PC-9 (cell line): ENCODE results near the gene HELZ. TPM values are rescaled to one million over a fixed set of nuclear protein-coding genes. Genes with fewer than 3 reads are reported as not detected.

ENCODE experiments used
- BruUV-seq: library from RNA; stranded (reverse); fragments of 400-500 nt; replicated peaks from 2 replicates; lab custom pipeline; 2021; lab: Mats Ljungman, UMichigan
- CTCF ChIA-PET: fragments of 300-600 bp; sonication (Branson Sonifier 250); formaldehyde crosslinking; loops from one replicate; lab custom pipeline; 2022; ENCODE audit warnings: antibody characterized with exemption; lab: Charles Lee
- POLR2A ChIA-PET: fragments of 300-600 bp; sonication (Branson Sonifier 250); formaldehyde crosslinking; loops from one replicate; lab custom pipeline; 2022; ENCODE audit warnings: antibody characterized with exemption; ENCODE audit not compliant: unreplicated experiment; lab: Charles Lee
- DNase-seq, 2 experiments: peaks; one replicate each; pipeline versions ENCODE4 v3.0.0 to v3.0.0-alpha.2; 2015 to 2022; ENCODE audit warnings: mixed read lengths in 1 of 2
- H2AFZ ChIP-seq: fragments of 200-600 bp; sonication (generic); 2 replicates; pipeline ENCODE4 v1.8.1; 2017; ENCODE audit warnings: antibody characterized with exemption
- H3F3A ChIP-seq: fragments of 200-600 bp; sonication (generic); 2 replicates; pipeline ENCODE4 v1.8.1; 2017; ENCODE audit warnings: antibody characterized with exemption, mild to moderate bottlenecking, low read depth; ENCODE audit not compliant: insufficient read depth
- H3K27ac ChIP-seq: fragments of 200-600 bp; sonication (generic); 2 replicates; pipeline ENCODE4 v1.6.1; 2016; ENCODE audit warnings: mixed run types
- H3K27me3 ChIP-seq: fragments of 200-600 bp; sonication (generic); 2 replicates; pipeline ENCODE4 v1.6.1; 2016; ENCODE audit warnings: low read depth, mixed run types; ENCODE audit not compliant: insufficient read depth
- H3K36me3 ChIP-seq: fragments of 200-600 bp; sonication (generic); 2 replicates; pipeline ENCODE4 v1.6.1; 2016; ENCODE audit warnings: low read depth, mixed run types
- H3K4me1 ChIP-seq: fragments of 200-600 bp; sonication (generic); replicated peaks from 2 replicates; pipeline ENCODE4 v1.6.1; 2016; ENCODE audit warnings: mixed run types; ENCODE audit not compliant: insufficient read depth
- H3K4me2 ChIP-seq: fragments of 200-600 bp; sonication (generic); 2 replicates; pipeline ENCODE4 v1.6.1; 2017; ENCODE audit warnings: mixed run types
- H3K4me3 ChIP-seq: fragments of 200-600 bp; sonication (generic); 2 replicates; pipeline ENCODE4 v1.6.1; 2016; ENCODE audit warnings: mixed run types
- H3K79me2 ChIP-seq: fragments of 200-600 bp; sonication (generic); 2 replicates; pipeline ENCODE4 v1.6.1; 2017; ENCODE audit warnings: low read depth, mixed run types
- H3K9me2 ChIP-seq: fragments of 200-600 bp; sonication (generic); 2 replicates; pipeline ENCODE4 v1.8.1; 2017; ENCODE audit warnings: mild to moderate bottlenecking; ENCODE audit not compliant: insufficient read depth
- H3K9me3 ChIP-seq: fragments of 200-600 bp; sonication (generic); 2 replicates; pipeline ENCODE4 v1.8.1; 2016; ENCODE audit warnings: low read depth; ENCODE audit not compliant: insufficient read depth
- H4K20me1 ChIP-seq: fragments of 200-600 bp; sonication (generic); 2 replicates; pipeline ENCODE4 v1.8.1; 2017; ENCODE audit not compliant: insufficient read depth
- EZH2 ChIP-seq: fragments of 200-600 bp; sonication (generic); IDR thresholded peaks from 2 replicates; pipeline ENCODE4 v1.8.0; 2017; ENCODE audit warnings: antibody characterized with exemption, low read depth
- intact Hi-C: fragments of 100-400 bp; cut with micrococcal nuclease; formaldehyde crosslinking; loops from one replicate; pipeline ENCODE4 v1.10.0; 2022; ENCODE audit not compliant: unreplicated experiment
- total RNA-seq: library from RNA; stranded (reverse); gene quantifications from 2 replicates; pipeline ENCODE4 v1.2.3, GENCODE V29; 2021
- TF ChIP-seq, protein P1 (sequence below): fragments of 200-600 bp; sonication (generic); conservative IDR thresholded peaks from 2 replicates; pipeline ENCODE4 v1.6.1; 2017; ENCODE audit warnings: mixed run types, antibody characterized with exemption, mild to moderate bottlenecking, moderate library complexity

HELZ gene
- total RNA-seq, 1 experiment from 2014 or later = 38.0 TPM

DNA sequence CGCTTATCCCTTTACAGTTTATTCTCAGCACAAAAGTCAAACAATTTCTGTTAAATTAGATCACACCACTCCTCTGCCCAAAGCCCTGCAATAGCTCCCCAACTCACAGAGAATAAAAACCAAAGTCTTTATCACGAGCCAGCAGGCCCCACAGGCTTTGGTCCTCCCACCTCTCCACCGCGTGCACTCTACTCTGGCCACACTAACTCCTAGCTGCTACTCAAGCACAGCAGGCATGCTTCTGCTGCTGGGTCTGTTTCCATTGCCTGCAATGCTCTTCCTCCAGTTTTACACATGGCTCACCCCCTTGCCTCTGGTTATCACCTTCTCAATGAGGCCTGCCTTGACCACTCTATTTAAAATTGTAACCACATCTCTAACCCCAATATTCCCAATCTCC, 27.6 kb downstream of the HELZ start:
- peaks cover 39% of the 10 kb centered on the region for H3K79me2 ChIP-seq
- no peak overlapping the region for H2AFZ ChIP-seq
- TF ChIP-seq, protein P1, sequence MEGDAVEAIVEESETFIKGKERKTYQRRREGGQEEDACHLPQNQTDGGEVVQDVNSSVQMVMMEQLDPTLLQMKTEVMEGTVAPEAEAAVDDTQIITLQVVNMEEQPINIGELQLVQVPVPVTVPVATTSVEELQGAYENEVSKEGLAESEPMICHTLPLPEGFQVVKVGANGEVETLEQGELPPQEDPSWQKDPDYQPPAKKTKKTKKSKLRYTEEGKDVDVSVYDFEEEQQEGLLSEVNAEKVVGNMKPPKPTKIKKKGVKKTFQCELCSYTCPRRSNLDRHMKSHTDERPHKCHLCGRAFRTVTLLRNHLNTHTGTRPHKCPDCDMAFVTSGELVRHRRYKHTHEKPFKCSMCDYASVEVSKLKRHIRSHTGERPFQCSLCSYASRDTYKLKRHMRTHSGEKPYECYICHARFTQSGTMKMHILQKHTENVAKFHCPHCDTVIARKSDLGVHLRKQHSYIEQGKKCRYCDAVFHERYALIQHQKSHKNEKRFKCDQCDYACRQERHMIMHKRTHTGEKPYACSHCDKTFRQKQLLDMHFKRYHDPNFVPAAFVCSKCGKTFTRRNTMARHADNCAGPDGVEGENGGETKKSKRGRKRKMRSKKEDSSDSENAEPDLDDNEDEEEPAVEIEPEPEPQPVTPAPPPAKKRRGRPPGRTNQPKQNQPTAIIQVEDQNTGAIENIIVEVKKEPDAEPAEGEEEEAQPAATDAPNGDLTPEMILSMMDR = no peak
- no peak for TF ChIP-seq EZH2
- BruUV-seq = no TSS peak
- intact Hi-C loops = no loop called here
- peaks cover 21% of the 10 kb centered on the region for H4K20me1 ChIP-seq
- DNase-seq = no peak
- no peak overlapping the region for H3K4me3 ChIP-seq
- no peaks in the 10 kb centered on the region; the same call in none of the 2 replicates for H3F3A ChIP-seq
- no peak overlapping the region for H3K4me2 ChIP-seq
- H3K9me3 ChIP-seq = no peaks in the 10 kb centered on the region
- H3K27ac ChIP-seq = no peak overlapping the region
- H3K36me3 ChIP-seq = peaks cover 23% of the 10 kb centered on the region; the same call in 1 of the 2 replicates
- no peaks in the 10 kb centered on the region for H3K27me3 ChIP-seq
- CTCF ChIA-PET = no interaction called here
- H3K4me1 ChIP-seq = peaks cover 14% of the 10 kb centered on the region
- POLR2A ChIA-PET = no interaction called here
- no peaks in the 10 kb centered on the region for H3K9me2 ChIP-seq

DNA sequence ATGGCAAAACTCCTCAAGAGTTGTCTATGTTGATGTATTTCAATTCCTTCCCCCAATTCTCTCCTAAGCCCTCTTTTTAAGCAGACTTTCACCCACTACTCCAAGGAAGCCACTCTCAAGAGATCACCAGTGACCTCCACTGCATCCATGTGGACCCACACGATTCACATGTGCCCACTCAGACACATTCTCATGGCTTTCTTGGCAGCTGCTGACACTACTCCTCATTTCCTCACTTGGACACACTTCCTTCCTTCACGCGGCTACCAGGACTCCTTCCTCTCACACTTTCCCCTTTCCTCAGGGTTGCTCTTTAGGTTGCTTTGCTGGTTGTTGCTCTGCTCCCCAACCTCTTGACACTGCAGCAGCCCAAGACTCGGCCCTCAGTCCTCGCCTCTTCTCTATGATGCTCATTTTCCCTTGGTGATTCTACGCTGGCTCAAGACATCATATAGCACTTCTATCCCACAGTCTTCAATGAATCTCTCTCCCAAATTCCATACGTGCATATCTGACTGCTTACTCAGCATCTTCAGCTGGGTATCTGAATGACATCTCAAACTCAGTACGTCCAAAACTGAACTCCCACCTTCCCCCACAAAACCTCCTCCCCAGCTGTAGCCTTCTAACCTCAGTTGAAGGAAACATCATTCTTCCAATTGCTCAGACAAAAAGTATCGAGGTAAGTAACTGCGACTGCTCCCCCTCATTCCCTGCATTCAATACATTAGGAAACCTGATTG, 28.2 kb downstream of the HELZ start:
- peaks cover 14% of the 10 kb centered on the region for H4K20me1 ChIP-seq
- no peak overlapping the region for H3K27ac ChIP-seq

DNA sequence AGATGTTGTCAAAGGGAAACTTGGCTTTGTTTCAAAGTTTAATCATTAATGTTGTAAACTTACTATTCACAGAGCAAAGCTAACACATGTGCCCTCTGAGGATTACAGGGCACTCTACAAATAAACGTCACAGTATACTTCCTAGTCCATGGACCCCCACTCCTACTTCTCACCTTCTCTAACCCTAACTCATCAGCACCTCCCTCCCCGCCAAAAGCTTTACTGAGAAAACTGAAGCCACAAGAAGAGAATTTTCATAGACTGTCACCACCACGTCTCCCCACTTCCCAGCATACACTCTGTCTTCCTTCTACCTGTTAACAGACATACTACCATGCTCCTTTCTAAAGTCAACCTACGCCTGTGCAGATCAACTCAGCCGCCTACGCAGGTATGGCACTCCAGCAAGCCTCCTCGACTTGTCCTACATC, 29.0 kb downstream of the HELZ start:
- ChIA-PET POLR2A (no interaction called here), CTCF (no interaction called here)
- Histone ChIP-seq H3K4me3 (no peak overlapping the region), H3K4me2 (no peak overlapping the region), H3F3A (peaks cover 7% of the 10 kb centered on the region), H3K79me2 (peaks cover 24% of the 10 kb centered on the region), H3K9me3 (no peaks in the 10 kb centered on the region), H3K4me1 (peaks cover 16% of the 10 kb centered on the region), H3K27me3 (no peaks in the 10 kb centered on the region), H3K36me3 (peaks cover 23% of the 10 kb centered on the region; the same call in 1 of the 2 replicates), H4K20me1 (peaks cover 10% of the 10 kb centered on the region), H2AFZ (no peak overlapping the region), H3K27ac (no peak overlapping the region), H3K9me2 (no peaks in the 10 kb centered on the region)
- BruUV-seq = no TSS peak
- no peak for TF ChIP-seq EZH2
- TF ChIP-seq, protein P1 = no peak
- DNase-seq = no peak
- intact Hi-C loops = no loop called here

More for the DNA sequence above, 28.2 kb downstream of the HELZ start:
- Histone ChIP-seq H3K9me3 (no peaks in the 10 kb centered on the region), H3K4me1 (peaks cover 16% of the 10 kb centered on the region), H3F3A (peaks cover 2% of the 10 kb centered on the region), H3K27me3 (no peaks in the 10 kb centered on the region), H3K4me2 (no peak overlapping the region), H2AFZ (no peak overlapping the region), H3K9me2 (no peaks in the 10 kb centered on the region), H3K4me3 (no peak overlapping the region), H3K79me2 (peaks cover 32% of the 10 kb centered on the region), H3K36me3 (peaks cover 23% of the 10 kb centered on the region; the same call in 1 of the 2 replicates)
- DNase-seq = no peak
- POLR2A ChIA-PET = no interaction called here
- intact Hi-C loops = no loop called here
- no TSS peak for BruUV-seq
- CTCF ChIA-PET = no interaction called here
- TF ChIP-seq, protein P1 = no peak
- TF ChIP-seq EZH2 = no peak
